ENCODE results near the gene DPP10. TPM values are rescaled to one million over a fixed set of nuclear protein-coding genes. Genes with fewer than 3 reads are reported as not detected.

DPP10 gene
- total RNA-seq, 1 experiment from 2014 or later: not detected

DNA sequence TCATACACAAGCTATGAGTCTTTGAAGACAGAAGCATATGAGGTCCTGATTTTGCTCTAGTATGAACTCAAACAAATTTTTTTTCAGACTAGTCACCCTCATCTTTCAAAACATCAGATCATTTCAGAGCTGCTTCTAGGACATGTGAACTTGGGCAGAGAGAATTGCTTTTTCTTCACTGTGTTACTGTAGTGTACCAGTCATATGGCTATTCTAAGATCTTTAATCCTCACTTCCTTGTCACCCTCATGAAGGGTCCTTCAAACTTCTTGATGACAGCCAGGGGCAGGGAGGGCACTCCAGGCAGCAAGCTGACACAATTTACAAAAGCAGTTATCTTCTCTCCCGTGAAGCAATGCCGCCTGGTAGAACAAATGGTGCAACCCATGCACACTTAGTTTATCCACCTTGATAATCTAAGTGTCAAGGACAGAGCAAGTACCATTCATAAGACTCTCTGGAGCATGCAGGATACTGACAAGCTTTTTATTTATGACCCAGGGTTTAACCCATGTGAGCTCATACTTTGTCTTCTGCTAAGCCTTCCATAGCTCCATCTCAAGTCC is 200.6 kb downstream of the DPP10 start:
- Histone ChIP-seq H3K4me1 (ENCODE audit: control insufficient read depth, insufficient read depth, low read length) (no peaks in the 10 kb centered on the region), H3K4me3 (ENCODE audit: low read depth in 2 of 2, low read length in 2 of 2) (no peak overlapping the region), H3K27me3 (ENCODE audit: control insufficient read depth, insufficient read depth, low read length) (no peaks in the 10 kb centered on the region), H3K36me3 (ENCODE audit: control insufficient read depth, insufficient read depth, low read length) (no peaks in the 10 kb centered on the region), H3K9me3 (ENCODE audit: control insufficient read depth, insufficient read depth, low read depth, low read length) (no peaks in the 10 kb centered on the region), H3K27ac (ENCODE audit: low read length) (no peak overlapping the region)
- in situ Hi-C loops (cut with HindIII; ENCODE audit: low pct_unique_long_range_greater_than_20kb, low sequenced_read_pairs): no loop called here
- intact Hi-C loops (cut with micrococcal nuclease; ENCODE audit: unreplicated experiment): no loop called here
- ChIA-PET POLR2A (no interaction called here), CTCF (no interaction called here)
- TF ChIP-seq, protein P1, sequence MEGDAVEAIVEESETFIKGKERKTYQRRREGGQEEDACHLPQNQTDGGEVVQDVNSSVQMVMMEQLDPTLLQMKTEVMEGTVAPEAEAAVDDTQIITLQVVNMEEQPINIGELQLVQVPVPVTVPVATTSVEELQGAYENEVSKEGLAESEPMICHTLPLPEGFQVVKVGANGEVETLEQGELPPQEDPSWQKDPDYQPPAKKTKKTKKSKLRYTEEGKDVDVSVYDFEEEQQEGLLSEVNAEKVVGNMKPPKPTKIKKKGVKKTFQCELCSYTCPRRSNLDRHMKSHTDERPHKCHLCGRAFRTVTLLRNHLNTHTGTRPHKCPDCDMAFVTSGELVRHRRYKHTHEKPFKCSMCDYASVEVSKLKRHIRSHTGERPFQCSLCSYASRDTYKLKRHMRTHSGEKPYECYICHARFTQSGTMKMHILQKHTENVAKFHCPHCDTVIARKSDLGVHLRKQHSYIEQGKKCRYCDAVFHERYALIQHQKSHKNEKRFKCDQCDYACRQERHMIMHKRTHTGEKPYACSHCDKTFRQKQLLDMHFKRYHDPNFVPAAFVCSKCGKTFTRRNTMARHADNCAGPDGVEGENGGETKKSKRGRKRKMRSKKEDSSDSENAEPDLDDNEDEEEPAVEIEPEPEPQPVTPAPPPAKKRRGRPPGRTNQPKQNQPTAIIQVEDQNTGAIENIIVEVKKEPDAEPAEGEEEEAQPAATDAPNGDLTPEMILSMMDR (IDR thresholded peaks at IDR 0.05): no peak
- TF ChIP-seq, protein P2, sequence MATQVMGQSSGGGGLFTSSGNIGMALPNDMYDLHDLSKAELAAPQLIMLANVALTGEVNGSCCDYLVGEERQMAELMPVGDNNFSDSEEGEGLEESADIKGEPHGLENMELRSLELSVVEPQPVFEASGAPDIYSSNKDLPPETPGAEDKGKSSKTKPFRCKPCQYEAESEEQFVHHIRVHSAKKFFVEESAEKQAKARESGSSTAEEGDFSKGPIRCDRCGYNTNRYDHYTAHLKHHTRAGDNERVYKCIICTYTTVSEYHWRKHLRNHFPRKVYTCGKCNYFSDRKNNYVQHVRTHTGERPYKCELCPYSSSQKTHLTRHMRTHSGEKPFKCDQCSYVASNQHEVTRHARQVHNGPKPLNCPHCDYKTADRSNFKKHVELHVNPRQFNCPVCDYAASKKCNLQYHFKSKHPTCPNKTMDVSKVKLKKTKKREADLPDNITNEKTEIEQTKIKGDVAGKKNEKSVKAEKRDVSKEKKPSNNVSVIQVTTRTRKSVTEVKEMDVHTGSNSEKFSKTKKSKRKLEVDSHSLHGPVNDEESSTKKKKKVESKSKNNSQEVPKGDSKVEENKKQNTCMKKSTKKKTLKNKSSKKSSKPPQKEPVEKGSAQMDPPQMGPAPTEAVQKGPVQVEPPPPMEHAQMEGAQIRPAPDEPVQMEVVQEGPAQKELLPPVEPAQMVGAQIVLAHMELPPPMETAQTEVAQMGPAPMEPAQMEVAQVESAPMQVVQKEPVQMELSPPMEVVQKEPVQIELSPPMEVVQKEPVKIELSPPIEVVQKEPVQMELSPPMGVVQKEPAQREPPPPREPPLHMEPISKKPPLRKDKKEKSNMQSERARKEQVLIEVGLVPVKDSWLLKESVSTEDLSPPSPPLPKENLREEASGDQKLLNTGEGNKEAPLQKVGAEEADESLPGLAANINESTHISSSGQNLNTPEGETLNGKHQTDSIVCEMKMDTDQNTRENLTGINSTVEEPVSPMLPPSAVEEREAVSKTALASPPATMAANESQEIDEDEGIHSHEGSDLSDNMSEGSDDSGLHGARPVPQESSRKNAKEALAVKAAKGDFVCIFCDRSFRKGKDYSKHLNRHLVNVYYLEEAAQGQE (IDR thresholded peaks at IDR 0.05; ENCODE audit: insufficient read depth in 1 of 2, low read depth in 2 of 2, low read length in 1 of 2): no peak
- TF ChIP-seq TCF7L2 (IDR thresholded peaks at IDR 0.05; ENCODE audit: low read depth, low read length): no peak
- TF ChIP-seq POLR2AphosphoS5 (IDR thresholded peaks at IDR 0.05; ENCODE audit: low read depth, low read length): no peak
- no peak for TF ChIP-seq SIN3A (IDR thresholded peaks at IDR 0.05; ENCODE audit: borderline replicate concordance, insufficient read depth, low read depth, low read length)
- no peak for ATAC-seq
- BruUV-seq (replicated peaks): no TSS peak
- DNase-seq (ENCODE audit: low read depth, low spot score): no peak

DNA sequence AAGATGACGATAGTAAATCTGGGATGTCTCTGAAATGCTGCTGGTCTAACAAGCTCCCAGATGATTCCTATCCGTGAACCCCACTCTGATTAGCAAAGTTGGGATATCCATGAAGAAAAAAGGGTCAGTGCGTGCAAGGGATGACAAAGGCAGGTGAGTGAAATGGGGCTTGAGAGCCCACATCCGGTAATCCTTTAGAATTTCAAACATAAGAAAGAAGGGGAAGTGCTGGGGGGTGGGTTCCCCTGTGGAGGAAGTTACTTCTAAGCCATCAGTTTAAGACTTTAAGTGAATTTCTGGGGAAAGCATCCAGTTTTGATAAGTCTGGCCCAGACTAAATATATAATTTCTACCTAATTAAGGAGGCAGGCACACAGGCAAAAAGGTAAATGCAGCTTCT is 209.5 kb downstream of the DPP10 start:
- intact Hi-C loops (cut with micrococcal nuclease; ENCODE audit: unreplicated experiment): no loop called here
- BruUV-seq (replicated peaks): no TSS peak
- H3K4me3 ChIP-seq (ENCODE audit: low read depth in 2 of 2, low read length in 2 of 2): no peak overlapping the region
- H3K27ac ChIP-seq (ENCODE audit: low read length): no peak overlapping the region
- no peaks in the 10 kb centered on the region for H3K9me3 ChIP-seq (ENCODE audit: control insufficient read depth, insufficient read depth, low read depth, low read length)
- in situ Hi-C loops (cut with HindIII; ENCODE audit: low pct_unique_long_range_greater_than_20kb, low sequenced_read_pairs): no loop called here
- TF ChIP-seq, protein P1 (IDR thresholded peaks at IDR 0.05): no peak
- TF ChIP-seq, protein P2 (IDR thresholded peaks at IDR 0.05; ENCODE audit: insufficient read depth in 1 of 2, low read depth in 2 of 2, low read length in 1 of 2): no peak
- TF ChIP-seq POLR2AphosphoS5 (IDR thresholded peaks at IDR 0.05; ENCODE audit: low read depth, low read length) (no peak), SIN3A (IDR thresholded peaks at IDR 0.05; ENCODE audit: borderline replicate concordance, insufficient read depth, low read depth, low read length) (no peak), TCF7L2 (IDR thresholded peaks at IDR 0.05; ENCODE audit: low read depth, low read length) (no peak)
- CTCF ChIA-PET: no interaction called here
- ATAC-seq: no peak
- no peaks in the 10 kb centered on the region for H3K4me1 ChIP-seq (ENCODE audit: control insufficient read depth, insufficient read depth, low read length)
- POLR2A ChIA-PET: no interaction called here
- no peaks in the 10 kb centered on the region for H3K36me3 ChIP-seq (ENCODE audit: control insufficient read depth, insufficient read depth, low read length)
- H3K27me3 ChIP-seq (ENCODE audit: control insufficient read depth, insufficient read depth, low read length): 0 out of 2 replicates have a peak, but pooled peaks cover 3% of the 10 kb centered on the region
- no peak for DNase-seq (ENCODE audit: low read depth, low spot score)
